ENCODE measurements around the gene NR2F6.
"Not testable (repeated sequence)": the region's sequence is repeated elsewhere in the genome, so short reads cannot be mapped to it uniquely, and the experiment has no call there.

The NR2F6 gene

GRCh38 chr19:17245535-17245984 lies at the start of gene NR2F6:
NR2F6 (minus strand) TSS chr19:17245919; CDS start chr19:17245220, 699 bp downstream.
- DNase-seq, result no peak

- peak; percentile 37 to 60 for DNase-seq
Measured at GRCh38 chr19:17294051-17294891, 48.6 kb upstream of the NR2F6 start.

- no peak for DNase-seq
Measured at GRCh38 chr19:17293605-17294004, 47.9 kb upstream of the NR2F6 start.

GRCh38 chr19:17292301-17293074 lies 46.8 kb upstream of the NR2F6 start:
- DNase-seq, result peak; percentile 80 to 87

- peak; percentile 37 to 53 for DNase-seq
Measured at GRCh38 chr19:17289489-17289888, 43.8 kb upstream of the NR2F6 start.

GRCh38 chr19:17286752-17287151 lies 41.0 kb upstream of the NR2F6 start:
- no peak for DNase-seq

GRCh38 chr19:17286263-17286662 lies 40.5 kb upstream of the NR2F6 start:
- DNase-seq, result no peak

GRCh38 chr19:17285415-17286135 lies 39.9 kb upstream of the NR2F6 start:
- no peak for DNase-seq

- DNase-seq, result no peak
Measured at GRCh38 chr19:17283504-17283996, 37.8 kb upstream of the NR2F6 start.

GRCh38 chr19:17282488-17283125 lies 36.9 kb upstream of the NR2F6 start:
- DNase-seq, result peak; percentile 77 to 82

GRCh38 chr19:17281391-17282304 lies 35.9 kb upstream of the NR2F6 start, which contains the start of gene ANKLE1:
ANKLE1 (plus strand) TSS chr19:17281901; CDS start chr19:17281921, 20 bp downstream.
- peak; percentile 28 to 52 for DNase-seq

GRCh38 chr19:17279436-17279835 lies 33.7 kb upstream of the NR2F6 start:
- DNase-seq, result no peak

GRCh38 chr19:17275441-17276175 lies 29.9 kb upstream of the NR2F6 start:
- no peak for DNase-seq

GRCh38 chr19:17274892-17275291 lies 29.2 kb upstream of the NR2F6 start:
- not testable (repeated sequence) for DNase-seq

- no peak for DNase-seq
Measured at GRCh38 chr19:17268754-17269153, 23.0 kb upstream of the NR2F6 start.

GRCh38 chr19:17266975-17267788 lies 21.5 kb upstream of the NR2F6 start, which contains the start of gene BABAM1:
BABAM1 (plus strand) TSS chr19:17267443; CDS start chr19:17268807, 1,364 bp downstream.
- DNase-seq, result peak; percentile 98 to 99

- no peak for DNase-seq
Measured at GRCh38 chr19:17266589-17266974, 20.9 kb upstream of the NR2F6 start.

GRCh38 chr19:17266026-17266425 lies 20.3 kb upstream of the NR2F6 start:
- no peak for DNase-seq

GRCh38 chr19:17264641-17264979 lies 18.9 kb upstream of the NR2F6 start, which contains the start of gene USHBP1:
USHBP1 (minus strand) TSS chr19:17264745; CDS start chr19:17264299, 446 bp downstream.
- no peak for DNase-seq
